CD4-positive, alpha-beta T cell treated with Interleukin-17A for 1 hour (primary cell): Measurements from ENCODE around the gene ZNF286A.
"Not testable (repeated sequence)": the region's sequence is repeated elsewhere in the genome, so short reads cannot be mapped to it uniquely, and the experiment has no call there.

ENCODE experiments used
- DNase-seq: peaks from one replicate; pipeline ENCODE4 v3.0.0-alpha.2; 2020

The ZNF286A gene

GRCh38 chr17:15699413-15699924 is at the start of gene ZNF286A:
TSS of gene ZNF286A (plus strand) at chr17:15699752. CDS start at chr17:15700330, 578 bp downstream.
- peak; percentile 99 for DNase-seq

GRCh38 chr17:15649861-15650421 is 49.6 kb upstream of the ZNF286A start:
- DNase-seq, result no peak

- no peak for DNase-seq
Observed at GRCh38 chr17:15650741-15651582, 48.6 kb upstream of the ZNF286A start.

GRCh38 chr17:15651583-15652110 is 47.9 kb upstream of the ZNF286A start:
- DNase-seq, result peak; percentile 28

- no peak for DNase-seq
Observed at GRCh38 chr17:15652960-15653359, 46.6 kb upstream of the ZNF286A start.

GRCh38 chr17:15654401-15654800 is 45.2 kb upstream of the ZNF286A start:
- not testable (repeated sequence) for DNase-seq

GRCh38 chr17:15654886-15655561 is 44.5 kb upstream of the ZNF286A start:
- DNase-seq, result no peak

- DNase-seq, result no peak
Observed at GRCh38 chr17:15657868-15658267, 41.7 kb upstream of the ZNF286A start.

GRCh38 chr17:15658296-15658695 is 41.3 kb upstream of the ZNF286A start:
- DNase-seq, result no peak

- no peak for DNase-seq
Observed at GRCh38 chr17:15659236-15659635, 40.3 kb upstream of the ZNF286A start.

- DNase-seq, result no peak
Observed at GRCh38 chr17:15659663-15660062, 39.9 kb upstream of the ZNF286A start.

- no peak for DNase-seq
Observed at GRCh38 chr17:15660077-15660476, 39.5 kb upstream of the ZNF286A start.

GRCh38 chr17:15662681-15663080 is 36.9 kb upstream of the ZNF286A start:
- no peak for DNase-seq

GRCh38 chr17:15663176-15663575 is 36.4 kb upstream of the ZNF286A start:
- DNase-seq, result no peak

- no peak for DNase-seq
Observed at GRCh38 chr17:15663691-15664090, 35.9 kb upstream of the ZNF286A start.

GRCh38 chr17:15669526-15669925 is 30.0 kb upstream of the ZNF286A start:
- DNase-seq, result not testable (repeated sequence)

GRCh38 chr17:15674640-15675039 is 24.9 kb upstream of the ZNF286A start:
- not testable (repeated sequence) for DNase-seq

GRCh38 chr17:15675991-15676390 is 23.6 kb upstream of the ZNF286A start:
- not testable (repeated sequence) for DNase-seq

- peak; percentile 32 for DNase-seq
Observed at GRCh38 chr17:15683135-15683534, 16.4 kb upstream of the ZNF286A start.

- DNase-seq, result peak; percentile 86
Observed at GRCh38 chr17:15683824-15684478, 15.6 kb upstream of the ZNF286A start, which contains the start of gene TRIM16. TSS of gene TRIM16 (minus strand) at chr17:15684311. CDS start at chr17:15651609, 32,702 bp downstream.

- not testable (repeated sequence) for DNase-seq
Observed at GRCh38 chr17:15687494-15687893, 12.1 kb upstream of the ZNF286A start.

- DNase-seq, result not testable (repeated sequence)
Observed at GRCh38 chr17:15698967-15699366, 585 bp upstream of the ZNF286A start.

GRCh38 chr17:15699937-15700336 is 385 bp downstream of the ZNF286A start:
- DNase-seq, result not testable (repeated sequence)
